ENCODE data around the gene RAD23A.

The RAD23A gene

GRCh38 chr19:12970070-12970820 is 24.6 kb downstream of the RAD23A start:
- no peak for TF ChIP-seq EP300 (IDR thresholded peaks at IDR 0.05; ENCODE audit: borderline replicate concordance)
- no peak for TF ChIP-seq FOXM1 (IDR thresholded peaks at IDR 0.05; ENCODE audit: borderline replicate concordance, low read depth)
- no peak for TF ChIP-seq USF1 (IDR thresholded peaks at IDR 0.05)
- no peak for TF ChIP-seq EGR1 (IDR thresholded peaks at IDR 0.05)
- no peak for TF ChIP-seq ZBTB7A (IDR thresholded peaks at IDR 0.05; ENCODE audit: low read depth)
- TF ChIP-seq TCF12 (IDR thresholded peaks at IDR 0.05; ENCODE audit: low read depth): no peak
- no peak for TF ChIP-seq TEAD4 (IDR thresholded peaks at IDR 0.05)
- no peak for TF ChIP-seq MAX (IDR thresholded peaks at IDR 0.05)
- TF ChIP-seq REST (IDR thresholded peaks at IDR 0.05; ENCODE audit: low read depth): no peak
- no peak for TF ChIP-seq TAF1 (IDR thresholded peaks at IDR 0.05; ENCODE audit: low read depth)
- TF ChIP-seq CREB1 (IDR thresholded peaks at IDR 0.05; ENCODE audit: low read depth): no peak
- TF ChIP-seq NFIC (IDR thresholded peaks at IDR 0.05): no peak

GRCh38 chr19:12973236-12973635 is 27.6 kb downstream of the RAD23A start:
- TF ChIP-seq CEBPB (IDR thresholded peaks at IDR 0.05) (no peak), EP300 (IDR thresholded peaks at IDR 0.05; ENCODE audit: borderline replicate concordance) (no peak), TAF1 (IDR thresholded peaks at IDR 0.05; ENCODE audit: low read depth) (no peak), EGR1 (IDR thresholded peaks at IDR 0.05) (no peak), TEAD4 (IDR thresholded peaks at IDR 0.05) (no peak), USF1 (IDR thresholded peaks at IDR 0.05) (no peak), FOXM1 (IDR thresholded peaks at IDR 0.05; ENCODE audit: borderline replicate concordance, low read depth) (no peak), ZBTB7A (IDR thresholded peaks at IDR 0.05; ENCODE audit: low read depth) (no peak), TCF12 (IDR thresholded peaks at IDR 0.05; ENCODE audit: low read depth) (no peak), NFIC (IDR thresholded peaks at IDR 0.05) (no peak), MAX (IDR thresholded peaks at IDR 0.05) (no peak), RAD21 (IDR thresholded peaks at IDR 0.05; ENCODE audit: low read depth) (no peak)

GRCh38 chr19:12974301-12975220 is 28.9 kb downstream of the RAD23A start:
- TF ChIP-seq CREB1 (IDR thresholded peaks at IDR 0.05; ENCODE audit: low read depth): no peak
- TF ChIP-seq TAF1 (IDR thresholded peaks at IDR 0.05; ENCODE audit: low read depth): no peak
- no peak for TF ChIP-seq TEAD4 (IDR thresholded peaks at IDR 0.05)
- no peak for TF ChIP-seq RAD21 (IDR thresholded peaks at IDR 0.05; ENCODE audit: low read depth)
- TF ChIP-seq YY1 (IDR thresholded peaks at IDR 0.05; ENCODE audit: low read depth): no peak
- TF ChIP-seq FOXM1 (IDR thresholded peaks at IDR 0.05; ENCODE audit: borderline replicate concordance, low read depth): no peak
- TF ChIP-seq USF1 (IDR thresholded peaks at IDR 0.05): no peak
- no peak for TF ChIP-seq TCF12 (IDR thresholded peaks at IDR 0.05; ENCODE audit: low read depth)
- TF ChIP-seq NFIC (IDR thresholded peaks at IDR 0.05): no peak
- TF ChIP-seq EGR1 (IDR thresholded peaks at IDR 0.05): no peak
- TF ChIP-seq CEBPB (IDR thresholded peaks at IDR 0.05): no peak
- no peak for TF ChIP-seq MAX (IDR thresholded peaks at IDR 0.05)
- TF ChIP-seq EP300 (IDR thresholded peaks at IDR 0.05; ENCODE audit: borderline replicate concordance): no peak
- TF ChIP-seq REST (IDR thresholded peaks at IDR 0.05; ENCODE audit: low read depth): no peak
- no peak for TF ChIP-seq ZBTB7A (IDR thresholded peaks at IDR 0.05; ENCODE audit: low read depth)

- no peak for TF ChIP-seq TAF1 (IDR thresholded peaks at IDR 0.05; ENCODE audit: low read depth)
- no peak for TF ChIP-seq ZBTB7A (IDR thresholded peaks at IDR 0.05; ENCODE audit: low read depth)
Observed at GRCh38 chr19:12975221-12975741, 29.6 kb downstream of the RAD23A start.
